GM19463 (cell line): Measurements from ENCODE around the gene CC2D1A.

Experiments used
- ATAC-seq: cut with Tn5 transposase; IDR thresholded peaks from one replicate; pipeline ENCODE4 v1.9.1; 2021; ENCODE audit warnings: mild to moderate bottlenecking, moderate library complexity; ENCODE audit not compliant: unreplicated experiment

The CC2D1A gene

GRCh38 chr19:13935765-13936510 lies 29.9 kb downstream of the CC2D1A start:
- ATAC-seq, result no peak

GRCh38 chr19:13937479-13938300 lies 31.7 kb downstream of the CC2D1A start:
- ATAC-seq, result no peak

GRCh38 chr19:13938301-13939064 lies 32.5 kb downstream of the CC2D1A start, which contains the start of gene PODNL1:
Gene PODNL1, minus strand, starts transcription at chr19:13938417. Its CDS starts 236 bp downstream, at chr19:13938181.
- no peak for ATAC-seq

- ATAC-seq, result no peak
These were observed 36.2 kb downstream of the CC2D1A start for GRCh38 chr19:13942023-13942684.

- ATAC-seq, result no peak
These were observed 40.4 kb downstream of the CC2D1A start for GRCh38 chr19:13946414-13946813.

- no peak for ATAC-seq
These were observed 45.0 kb downstream of the CC2D1A start for GRCh38 chr19:13951043-13951442.

- no peak for ATAC-seq
These were observed 45.8 kb downstream of the CC2D1A start for GRCh38 chr19:13951799-13952153.

GRCh38 chr19:13952154-13952930 lies 46.3 kb downstream of the CC2D1A start, which contains the start of gene DCAF15:
Gene DCAF15, plus strand, starts transcription at chr19:13952509. Its CDS starts 4 bp downstream, at chr19:13952513.
- peak; percentile 98 for ATAC-seq

- ATAC-seq, result no peak
These were observed 47.0 kb downstream of the CC2D1A start for GRCh38 chr19:13952931-13953531.

- ATAC-seq, result no peak
These were observed 48.2 kb downstream of the CC2D1A start for GRCh38 chr19:13954185-13954584.

- no peak for ATAC-seq
These were observed 49.8 kb downstream of the CC2D1A start for GRCh38 chr19:13955662-13956364.

GRCh38 chr19:13956365-13956744 lies 50.4 kb downstream of the CC2D1A start:
- no peak for ATAC-seq

- ATAC-seq, result no peak
These were observed 51.0 kb downstream of the CC2D1A start for GRCh38 chr19:13957051-13957450.

GRCh38 chr19:13958043-13958442 lies 52.0 kb downstream of the CC2D1A start:
- no peak for ATAC-seq

GRCh38 chr19:13959141-13959961 lies 53.4 kb downstream of the CC2D1A start:
- ATAC-seq, result no peak

GRCh38 chr19:13959962-13960862 lies 54.2 kb downstream of the CC2D1A start:
- ATAC-seq, result no peak
